Measurements from ENCODE around the gene BSPH1. TPM values are rescaled to one million over a fixed set of nuclear protein-coding genes. Genes with fewer than 3 reads are reported as not detected.

The BSPH1 gene
- total and polyA plus RNA-seq, 2 of the 13 experiments (the other 11 are each of a cell fraction or from before 2014, with no cell fraction given) = not detected

GRCh38 chr19:48004236-48004635 lies 12.3 kb upstream of the BSPH1 start (continued):
- TF ChIP-seq, protein P1, sequence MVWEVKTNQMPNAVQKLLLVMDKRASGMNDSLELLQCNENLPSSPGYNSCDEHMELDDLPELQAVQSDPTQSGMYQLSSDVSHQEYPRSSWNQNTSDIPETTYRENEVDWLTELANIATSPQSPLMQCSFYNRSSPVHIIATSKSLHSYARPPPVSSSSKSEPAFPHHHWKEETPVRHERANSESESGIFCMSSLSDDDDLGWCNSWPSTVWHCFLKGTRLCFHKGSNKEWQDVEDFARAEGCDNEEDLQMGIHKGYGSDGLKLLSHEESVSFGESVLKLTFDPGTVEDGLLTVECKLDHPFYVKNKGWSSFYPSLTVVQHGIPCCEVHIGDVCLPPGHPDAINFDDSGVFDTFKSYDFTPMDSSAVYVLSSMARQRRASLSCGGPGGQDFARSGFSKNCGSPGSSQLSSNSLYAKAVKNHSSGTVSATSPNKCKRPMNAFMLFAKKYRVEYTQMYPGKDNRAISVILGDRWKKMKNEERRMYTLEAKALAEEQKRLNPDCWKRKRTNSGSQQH (CRISPR knock-in tag; IDR thresholded peaks at IDR 0.05; ENCODE audit: low read depth) = no peak

DNA sequence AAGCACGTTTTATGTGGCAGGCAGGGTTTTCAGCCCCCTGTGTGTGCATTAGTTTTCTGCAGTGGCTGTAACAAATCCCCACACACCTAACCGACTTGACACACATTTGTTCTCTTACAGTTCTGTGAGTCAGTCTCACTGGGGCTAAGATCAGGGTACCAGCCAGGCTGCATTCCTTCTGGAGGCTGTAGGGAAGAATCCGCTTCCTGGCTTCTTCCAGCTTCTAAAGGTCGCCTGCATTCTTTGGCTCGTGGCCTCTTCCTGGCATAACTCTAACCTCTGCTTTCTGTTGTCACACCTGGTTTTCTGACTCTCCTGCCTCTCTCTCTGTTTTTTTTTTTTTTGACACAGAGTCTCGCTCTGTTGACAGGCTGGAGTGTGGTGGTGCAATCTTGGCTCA lies 8.9 kb upstream of the BSPH1 start:
- Histone ChIP-seq H3K27ac (ENCODE audit: extremely low read length, insufficient read depth, low read length) (no peak overlapping the region), H3K27me3 (ENCODE audit: control insufficient read depth in 1 of 2, insufficient read depth in 2 of 2, low read length in 2 of 2) (no peaks in the 10 kb centered on the region; a peak in 1 of 5 replicates), H2AFZ (ENCODE audit: low read length) (no peak overlapping the region), H3K4me3 (replicated peaks in 1 of 3; ENCODE audit: insufficient read depth in 1 of 3, low read depth in 2 of 3, low read length in 3 of 3) (no peak overlapping the region), H3K4me2 (ENCODE audit: low read depth, low read length) (no peak overlapping the region), H3K79me2 (ENCODE audit: insufficient read depth, low read length) (no peaks in the 10 kb centered on the region), H3K36me3 (replicated peaks in 1 of 2; ENCODE audit: control insufficient read depth in 1 of 2, insufficient read depth in 2 of 2, low read length in 2 of 2) (no peaks in the 10 kb centered on the region), H3K4me1 (ENCODE audit: insufficient read depth, low read length) (no peaks in the 10 kb centered on the region), H4K20me1 (ENCODE audit: insufficient read depth, low read length) (no peaks in the 10 kb centered on the region), H3K9me3 (ENCODE audit: low read length) (0 out of 2 replicates have a peak, but pooled peaks cover 4% of the 10 kb centered on the region), H3K9ac (ENCODE audit: insufficient read depth, low read depth, low read length) (no peak overlapping the region)
- ATAC-seq (no peak), DNase-seq (ENCODE audit: low spot score) (no peak), FAIRE-seq (no peak)
- intact Hi-C loops (cut with micrococcal nuclease; ENCODE audit: unreplicated experiment) = no loop called here
- TF ChIP-seq CBX1 (IDR thresholded peaks at IDR 0.05; ENCODE audit: low read depth) (no peak), ZNF260 (CRISPR knock-in tag; IDR thresholded peaks at IDR 0.05; ENCODE audit: borderline replicate concordance, low read depth) (no peak), ZNF747 (CRISPR knock-in tag; IDR thresholded peaks at IDR 0.05; ENCODE audit: borderline replicate concordance) (no peak)
- BruUV-seq (replicated peaks) = no TSS peak
- CTCF ChIA-PET (ENCODE audit: low intra/inter-chr PET ratio, low total read pairs) = no interaction called here
- WGBS (ENCODE audit: low lambda C conversion rate) = 38% methylated on average over 6 of the region's 6 CpGs
- in situ Hi-C loops (cut with HindIII; ENCODE audit: extremely low pct_ligation_motif_present, low pct_unique_long_range_greater_than_20kb) = no loop called here
- POLR2A ChIA-PET = no interaction called here

DNA sequence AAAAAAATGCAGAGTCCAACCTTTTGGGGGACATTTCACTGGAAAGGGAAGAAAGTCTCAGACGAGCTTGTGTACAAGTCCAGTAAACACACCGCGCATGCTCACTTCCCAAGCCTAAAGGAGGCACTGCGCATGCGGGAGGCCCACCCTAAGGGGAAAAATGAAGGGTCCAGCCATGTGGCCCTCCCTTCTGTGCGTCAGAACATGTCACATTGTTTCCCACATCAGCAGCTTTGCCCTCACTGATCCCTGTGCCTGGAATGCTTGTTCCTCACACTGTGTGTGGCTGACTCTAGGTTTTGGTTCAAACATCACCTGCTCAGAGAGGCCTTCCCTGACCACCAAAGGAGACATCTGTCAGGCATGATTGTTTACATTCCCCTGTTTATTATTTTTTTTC lies 6.8 kb upstream of the BSPH1 start:
- Histone ChIP-seq H3K4me1 (ENCODE audit: insufficient read depth, low read length) (no peaks in the 10 kb centered on the region), H3K27ac (ENCODE audit: extremely low read length, insufficient read depth, low read length) (no peak overlapping the region), H3K9me3 (ENCODE audit: low read length) (0 out of 2 replicates have a peak, but pooled peaks cover 4% of the 10 kb centered on the region), H3K4me2 (ENCODE audit: low read depth, low read length) (no peak overlapping the region), H4K20me1 (ENCODE audit: insufficient read depth, low read length) (no peaks in the 10 kb centered on the region), H3K79me2 (ENCODE audit: insufficient read depth, low read length) (no peaks in the 10 kb centered on the region), H3K27me3 (ENCODE audit: control insufficient read depth in 1 of 2, insufficient read depth in 2 of 2, low read length in 2 of 2) (no peaks in the 10 kb centered on the region; a peak in 1 of 5 replicates), H3K9ac (ENCODE audit: insufficient read depth, low read depth, low read length) (no peak overlapping the region), H3K4me3 (replicated peaks in 1 of 3; ENCODE audit: insufficient read depth in 1 of 3, low read depth in 2 of 3, low read length in 3 of 3) (no peak overlapping the region), H3K36me3 (replicated peaks in 1 of 2; ENCODE audit: control insufficient read depth in 1 of 2, insufficient read depth in 2 of 2, low read length in 2 of 2) (no peaks in the 10 kb centered on the region), H2AFZ (ENCODE audit: low read length) (no peak overlapping the region)
- DNase-seq (ENCODE audit: low spot score) = no peak
- ATAC-seq = no peak
- TF ChIP-seq HNF4A (CRISPR knock-in tag; IDR thresholded peaks at IDR 0.05) (no peak), ARHGAP35 (CRISPR knock-in tag; IDR thresholded peaks at IDR 0.05; ENCODE audit: borderline replicate concordance) (no peak), HHEX (CRISPR knock-in tag; IDR thresholded peaks at IDR 0.05) (no peak), ZNF362 (CRISPR knock-in tag; IDR thresholded peaks at IDR 0.05; ENCODE audit: borderline replicate concordance) (no peak), ZNF558 (CRISPR knock-in tag; IDR thresholded peaks at IDR 0.05; ENCODE audit: borderline replicate concordance) (no peak), TEAD2 (CRISPR knock-in tag; IDR thresholded peaks at IDR 0.05) (no peak)
- FAIRE-seq = no peak
- in situ Hi-C loops (cut with HindIII; ENCODE audit: extremely low pct_ligation_motif_present, low pct_unique_long_range_greater_than_20kb) (no loop called here), intact Hi-C loops (cut with micrococcal nuclease; ENCODE audit: unreplicated experiment) (no loop called here)
- ChIA-PET CTCF (ENCODE audit: low intra/inter-chr PET ratio, low total read pairs) (no interaction called here), POLR2A (no interaction called here)
- no TSS peak for BruUV-seq (replicated peaks)
- WGBS (ENCODE audit: low lambda C conversion rate) = 65% methylated on average over 6 of the region's 6 CpGs
